SK-N-SH treated with all-trans-retinoic acid at 6 μM for 48 hours (cell line): ENCODE results near the gene KRTAP23-1.

Experiments used
- CREB5 ChIP-seq: fragments of 250-450 bp; sonication (Bioruptor Pico); IDR thresholded peaks from 2 replicates; pipeline ENCODE4 v1.5.1; 2020; ENCODE audit warnings: low read depth, mild to moderate bottlenecking, moderate library complexity
- ESRRG ChIP-seq: fragments of 250-450 bp; sonication (Bioruptor Pico); IDR thresholded peaks from 2 replicates; pipeline ENCODE4 v1.6.1; 2021; ENCODE audit warnings: mild to moderate bottlenecking
- TF ChIP-seq, protein P1 (sequence below): fragments of 250-450 bp; sonication (Bioruptor Pico); IDR thresholded peaks from 2 replicates; pipeline ENCODE4 v1.8.0; 2021; ENCODE audit warnings: low read depth, mild to moderate bottlenecking, moderate library complexity, borderline replicate concordance

DNA sequence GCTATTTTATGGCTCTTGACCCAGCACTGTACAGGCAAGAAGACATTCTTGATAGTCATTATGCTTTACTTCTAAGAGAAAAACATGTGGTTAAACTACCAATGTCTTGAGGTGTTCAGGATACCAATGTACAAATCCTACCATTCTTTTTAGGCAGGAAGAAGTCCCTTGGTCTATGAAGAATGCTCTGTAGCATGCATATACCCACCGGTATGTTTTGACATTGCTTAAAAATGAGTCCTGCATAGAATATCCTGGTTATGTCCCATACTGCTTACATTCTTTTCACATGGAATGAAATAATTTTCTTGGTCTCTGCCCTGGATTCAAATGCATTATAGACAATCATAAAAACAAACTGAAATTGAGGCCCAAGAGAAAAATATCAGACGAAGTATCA lies 15.7 kb downstream of the KRTAP23-1 start:
- no peak for TF ChIP-seq CREB5
- TF ChIP-seq, protein P1, sequence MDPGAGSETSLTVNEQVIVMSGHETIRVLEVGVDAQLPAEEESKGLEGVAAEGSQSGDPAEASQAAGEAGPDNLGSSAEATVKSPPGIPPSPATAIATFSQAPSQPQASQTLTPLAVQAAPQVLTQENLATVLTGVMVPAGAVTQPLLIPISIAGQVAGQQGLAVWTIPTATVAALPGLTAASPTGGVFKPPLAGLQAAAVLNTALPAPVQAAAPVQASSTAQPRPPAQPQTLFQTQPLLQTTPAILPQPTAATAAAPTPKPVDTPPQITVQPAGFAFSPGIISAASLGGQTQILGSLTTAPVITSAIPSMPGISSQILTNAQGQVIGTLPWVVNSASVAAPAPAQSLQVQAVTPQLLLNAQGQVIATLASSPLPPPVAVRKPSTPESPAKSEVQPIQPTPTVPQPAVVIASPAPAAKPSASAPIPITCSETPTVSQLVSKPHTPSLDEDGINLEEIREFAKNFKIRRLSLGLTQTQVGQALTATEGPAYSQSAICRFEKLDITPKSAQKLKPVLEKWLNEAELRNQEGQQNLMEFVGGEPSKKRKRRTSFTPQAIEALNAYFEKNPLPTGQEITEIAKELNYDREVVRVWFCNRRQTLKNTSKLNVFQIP = no peak
- no peak for TF ChIP-seq ESRRG
